NCI-H1105 (cell line): Measurements from ENCODE around the gene STK39.

Experiments used
- DNase-seq: peaks from one replicate; lab custom pipeline; 2025; lab: John Stamatoyannopoulos, UW

Gene STK39

GRCh38 chr2:167960089-167960747 lies 287.2 kb downstream of the STK39 start:
- DNase-seq: no peak

GRCh38 chr2:167957662-167958061 lies 289.7 kb downstream of the STK39 start:
- DNase-seq: no peak

- no peak for DNase-seq
Measured at GRCh38 chr2:167955264-167955906, 292.0 kb downstream of the STK39 start.

DNA sequence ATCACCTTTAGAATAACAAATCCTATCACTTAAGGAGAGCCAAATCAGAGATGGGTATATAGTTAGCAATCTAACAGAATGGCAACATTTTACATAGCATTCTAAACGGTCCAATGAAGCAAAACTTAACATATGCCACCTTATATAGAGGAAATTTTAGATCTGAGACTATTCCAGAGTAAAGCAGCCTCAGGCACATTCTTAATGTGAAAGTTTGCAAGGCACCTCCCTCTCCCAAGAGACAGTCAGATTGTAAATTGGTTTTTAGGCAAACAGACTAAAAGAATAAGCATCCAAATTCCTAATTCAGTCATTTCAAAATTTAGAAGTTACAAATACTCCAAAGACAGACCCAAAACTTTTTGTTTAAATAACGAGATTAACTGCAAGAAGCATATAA lies 292.9 kb downstream of the STK39 start:
- DNase-seq: no peak

DNA sequence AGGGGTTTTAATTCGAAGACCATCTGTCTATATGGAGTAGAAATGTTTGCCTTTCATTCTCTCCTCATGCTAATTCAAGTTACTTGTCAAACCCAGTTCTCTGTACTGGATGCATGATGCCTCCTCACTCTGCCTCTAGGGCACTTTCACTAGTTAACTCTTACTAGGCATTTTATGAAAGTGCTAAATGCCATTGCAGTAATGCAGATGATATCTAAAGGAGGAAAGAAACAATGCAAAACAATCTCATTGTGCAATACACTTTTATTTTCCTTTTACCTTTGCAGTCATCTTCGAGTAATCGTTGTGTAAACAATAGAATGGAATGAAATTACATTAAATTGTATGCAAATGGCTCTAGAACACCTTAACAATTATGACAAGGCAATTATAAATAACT lies 293.6 kb downstream of the STK39 start:
- DNase-seq: no peak

DNA sequence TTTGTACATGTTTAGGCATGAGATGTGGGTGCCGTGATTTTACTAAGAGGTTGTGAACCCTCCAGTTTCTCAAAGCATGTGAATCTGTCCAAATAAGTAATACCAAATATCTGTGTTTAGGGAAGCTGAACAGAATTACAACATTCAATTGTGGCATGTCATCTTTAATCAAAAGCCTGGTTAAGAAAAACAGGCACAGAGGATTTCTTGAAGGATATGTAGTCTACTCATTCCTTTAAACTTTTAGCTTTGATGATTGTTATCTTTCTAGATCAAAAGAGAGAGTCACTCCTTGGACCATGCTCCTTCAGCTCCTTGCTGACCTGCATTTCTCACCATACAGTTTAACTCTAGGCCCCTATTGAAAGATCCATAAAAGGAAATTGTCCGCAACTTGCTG lies 296.8 kb downstream of the STK39 start:
- DNase-seq: no peak

DNA sequence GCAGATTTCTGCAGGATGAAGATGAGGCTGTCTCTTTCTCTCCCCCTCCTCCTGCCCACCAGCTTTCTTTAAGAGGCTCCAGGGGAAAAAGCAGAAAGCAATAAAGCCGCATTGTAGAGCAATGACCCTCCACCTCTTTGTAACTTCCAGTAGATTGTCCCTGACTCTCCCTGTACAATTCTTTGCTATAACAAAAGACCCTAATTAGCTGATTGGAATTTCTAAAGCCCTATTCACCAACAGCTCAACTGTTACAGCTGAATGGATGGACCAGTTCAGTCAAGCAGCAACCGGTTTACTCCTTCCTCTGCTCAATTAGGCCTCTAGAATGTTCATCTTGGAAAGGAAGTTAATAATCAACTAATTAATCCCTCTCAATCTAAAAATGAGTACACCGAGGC lies 301.0 kb downstream of the STK39 start:
- no peak for DNase-seq

DNA sequence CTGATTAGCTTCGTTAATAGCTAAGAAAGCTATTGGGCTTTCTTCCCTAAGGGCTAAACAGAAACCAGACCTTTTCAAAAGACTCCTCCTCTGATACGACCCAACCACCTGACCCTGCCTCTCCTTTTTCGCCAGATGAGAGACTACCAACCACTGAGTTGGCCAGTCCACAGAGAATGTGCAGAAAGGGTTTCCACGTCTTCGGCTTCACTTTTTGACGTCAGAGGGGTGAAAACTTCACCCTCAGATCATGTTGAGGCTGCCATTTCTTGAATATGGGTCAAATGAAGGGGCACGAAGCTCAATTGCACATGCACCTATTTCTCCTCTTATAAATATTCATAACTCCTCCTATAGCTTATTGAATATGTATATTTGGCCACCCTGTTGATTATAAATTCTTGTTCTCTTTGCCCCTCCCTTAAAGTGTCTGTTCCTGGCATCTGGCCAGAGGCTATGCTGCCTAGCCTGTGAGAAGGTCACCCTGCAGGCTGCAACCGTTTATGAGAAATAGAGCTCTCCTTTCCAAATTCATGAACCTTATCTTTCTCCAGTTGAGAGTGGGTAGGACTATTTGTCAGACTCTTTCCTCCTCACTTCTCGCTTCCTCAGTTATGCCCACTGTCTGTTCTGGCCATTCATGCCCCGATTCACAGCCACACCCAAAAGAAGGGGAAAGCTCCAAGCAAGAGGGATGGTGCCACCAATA lies 301.6 kb downstream of the STK39 start:
- DNase-seq: no peak

- DNase-seq: no peak
Measured at GRCh38 chr2:167944825-167945659, 302.4 kb downstream of the STK39 start.

- DNase-seq: peak; percentile 57
Measured at GRCh38 chr2:167943897-167944296, 303.5 kb downstream of the STK39 start.

- no peak for DNase-seq
Measured at GRCh38 chr2:167943368-167943767, 304.0 kb downstream of the STK39 start.

- no peak for DNase-seq
Measured at GRCh38 chr2:167942366-167943081, 304.9 kb downstream of the STK39 start.

DNA sequence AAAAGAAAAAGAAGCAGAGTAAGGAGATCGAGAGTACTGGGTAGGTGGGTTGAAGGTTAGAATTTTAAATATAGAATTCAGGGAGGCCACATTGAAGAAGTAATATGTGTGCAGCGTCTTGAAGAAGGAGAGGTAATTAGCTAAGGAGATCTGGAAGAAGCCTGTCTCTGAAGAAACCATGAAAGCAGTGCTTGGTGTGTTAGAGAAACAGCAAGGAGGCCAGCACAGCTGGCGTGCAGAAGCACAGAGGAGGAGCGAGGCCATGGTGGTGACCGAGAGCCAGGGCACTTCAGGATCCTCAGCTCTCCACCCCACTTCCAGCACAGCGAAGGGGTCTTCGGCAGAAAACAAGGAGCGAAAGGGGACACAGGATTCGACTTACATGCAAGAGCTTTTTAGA lies 305.8 kb downstream of the STK39 start:
- DNase-seq: no peak

DNA sequence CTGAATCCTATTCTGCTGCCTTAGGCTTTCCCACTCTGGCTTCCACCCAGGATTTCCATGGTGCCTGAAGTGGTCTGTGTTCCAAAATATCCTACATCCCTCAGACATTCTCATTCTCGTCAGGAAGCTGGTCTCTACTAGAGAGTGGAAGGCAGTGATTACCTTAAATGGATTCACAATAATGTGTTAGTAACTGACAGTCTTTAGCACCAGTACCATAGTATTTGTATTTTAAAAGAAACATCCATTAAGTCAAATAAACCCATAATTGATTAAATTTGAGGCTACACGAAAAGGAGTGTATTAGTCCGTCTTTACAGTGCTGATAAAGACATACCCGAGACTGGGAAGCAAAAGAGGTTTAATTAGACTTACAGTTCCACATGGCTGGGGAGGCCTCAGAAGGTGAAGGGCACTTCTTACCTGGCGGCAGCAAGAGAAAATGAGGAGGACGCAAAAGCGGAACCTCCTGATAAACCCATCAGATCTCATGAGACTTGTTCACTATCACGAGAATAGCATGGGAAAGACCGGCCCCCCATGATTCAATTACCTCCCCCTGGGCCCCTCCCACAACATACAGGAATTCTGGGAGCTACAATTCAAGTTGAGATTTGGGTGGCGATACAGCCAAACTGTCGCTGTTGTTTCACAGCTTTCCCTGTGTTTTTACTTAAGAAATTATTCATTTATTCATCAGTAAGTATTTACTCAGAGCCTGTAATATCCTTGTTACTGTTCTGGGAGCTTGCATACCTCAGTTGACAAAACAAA lies 306.5 kb downstream of the STK39 start:
- no peak for DNase-seq

DNA sequence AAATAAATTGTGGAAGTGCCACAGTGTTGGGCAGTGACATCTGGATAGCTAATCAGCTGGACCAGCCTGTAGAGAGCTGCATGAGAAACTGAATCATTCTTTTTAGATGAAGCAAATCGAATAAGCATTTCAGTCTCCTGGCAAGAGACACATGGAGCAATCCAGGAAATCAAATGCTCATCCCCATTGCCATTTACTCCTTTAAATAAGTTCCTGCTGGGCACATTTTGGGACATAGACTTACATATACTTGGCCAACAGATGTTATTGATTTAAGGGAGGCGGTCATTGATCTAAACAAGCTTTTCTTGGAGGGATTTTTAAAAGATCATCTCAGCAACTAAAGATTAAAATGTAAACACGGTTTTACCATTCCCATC lies 307.1 kb downstream of the STK39 start:
- no peak for DNase-seq

GRCh38 chr2:167939514-167940345 lies 307.7 kb downstream of the STK39 start:
- DNase-seq: no peak

DNA sequence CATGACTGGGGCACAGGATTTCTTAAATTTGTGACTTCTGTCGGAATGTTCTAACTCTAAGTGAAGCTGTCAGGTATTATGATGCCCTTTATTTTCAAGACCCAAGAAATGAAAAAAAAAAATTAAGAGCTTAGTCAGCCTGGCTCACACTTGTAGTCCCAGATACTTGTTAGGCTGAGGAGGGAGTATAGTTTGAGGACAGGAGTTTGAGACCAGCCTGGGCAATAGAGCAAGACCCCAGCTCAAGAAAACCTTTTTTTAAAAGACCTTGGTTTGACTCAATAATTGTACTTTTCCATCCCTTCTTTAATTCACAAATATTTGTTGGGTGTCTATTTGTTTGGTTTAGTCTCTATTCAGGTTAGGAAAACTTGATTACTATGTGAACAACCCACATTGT lies 310.0 kb downstream of the STK39 start:
- no peak for DNase-seq

DNA sequence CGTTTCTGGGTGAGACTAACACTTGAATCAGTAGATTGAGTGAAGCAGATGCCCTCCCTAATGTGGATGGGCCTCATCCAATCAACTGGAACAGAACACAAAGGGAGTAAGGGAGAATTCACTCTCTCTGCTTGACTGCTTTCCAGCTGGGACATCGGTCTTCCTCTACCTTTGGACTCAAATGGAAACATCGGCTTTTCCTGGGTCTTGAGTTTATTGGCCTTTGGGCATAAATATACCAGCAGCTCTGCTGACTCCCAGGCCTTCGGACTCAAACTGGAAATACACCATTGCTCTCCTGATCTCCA lies 311.6 kb downstream of the STK39 start:
- no peak for DNase-seq

DNA sequence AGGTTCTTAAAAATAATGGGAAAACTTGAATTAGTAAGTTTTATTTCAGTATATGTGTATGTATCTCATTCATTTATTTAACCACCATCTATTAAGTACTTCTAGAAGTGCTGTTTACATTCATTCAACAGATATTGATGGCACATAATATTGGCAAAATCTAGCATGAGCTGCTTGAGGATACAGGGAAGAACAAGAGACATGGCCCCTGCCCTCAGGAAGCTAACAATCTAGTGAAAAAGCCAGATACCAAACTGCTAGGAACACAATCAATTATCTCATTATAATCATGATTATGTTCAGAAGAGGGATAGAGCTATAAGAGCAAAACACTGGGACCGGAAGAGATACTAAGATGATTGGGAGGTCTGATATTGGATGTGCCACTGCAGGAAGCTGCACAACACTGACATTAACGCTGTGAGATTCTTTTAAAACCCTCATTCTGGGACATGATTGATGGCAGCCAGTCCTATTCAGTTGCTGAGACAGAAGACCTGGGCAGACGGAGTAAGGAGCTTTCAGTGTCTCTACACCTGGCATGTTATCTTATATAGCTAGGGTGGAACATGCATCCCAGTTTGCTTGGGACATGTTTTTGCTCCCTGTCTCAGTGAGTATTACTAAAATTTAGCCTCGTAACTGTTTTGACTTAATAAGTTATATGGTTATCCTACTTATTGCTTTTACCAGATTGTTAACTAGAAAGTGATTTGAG lies 314.1 kb downstream of the STK39 start:
- DNase-seq: no peak
